ENCODE results near the gene LMF1. TPM values are rescaled to one million over a fixed set of nuclear protein-coding genes. Genes with fewer than 3 reads are reported as not detected.

Gene LMF1
- total RNA-seq, 4 donors from 2014 or later = 23.2 to 97.8 (median 89.1) TPM

DNA sequence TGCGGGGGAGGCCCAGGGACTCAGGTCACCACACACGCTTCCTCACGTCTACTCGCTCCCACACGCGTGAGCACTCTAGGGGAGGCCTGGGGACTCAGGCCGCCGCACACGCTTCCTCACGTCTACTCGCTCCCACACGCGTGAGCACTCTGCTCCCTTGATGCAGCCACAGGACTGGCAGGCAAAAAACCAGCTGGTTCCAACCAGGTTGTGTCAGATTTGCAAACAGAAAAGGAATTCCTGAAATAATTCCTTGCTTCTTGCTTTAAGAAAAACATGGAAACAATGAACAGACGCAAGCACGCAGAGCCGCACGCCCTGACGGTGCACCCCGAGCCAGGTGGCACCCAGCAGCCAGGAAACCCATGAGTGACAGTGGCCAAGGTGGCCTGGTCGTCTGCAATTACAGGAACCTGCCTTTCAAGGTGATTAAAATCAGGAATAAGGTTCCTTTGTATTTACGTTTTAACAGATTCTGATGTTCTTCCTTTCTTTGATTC lies 37.9 kb downstream of the LMF1 start:
- TF ChIP-seq POLR2A (IDR thresholded peaks at IDR 0.05) (no peak), CTCF (IDR thresholded peaks at IDR 0.05) (no peak)
- H3K4me1 ChIP-seq = no peaks in the 10 kb centered on the region
- H3K9me3 ChIP-seq = no peaks in the 10 kb centered on the region
- peaks cover 0 to 11% of the 10 kb centered on the region in 2 donors for H3K36me3 ChIP-seq
- H3K27me3 ChIP-seq = no peaks in the 10 kb centered on the region
- intact Hi-C loops (cut with DNase I) = no loop called here
- no peak overlapping the region for H3K27ac ChIP-seq
- DNase-seq = no peak
- 93 to 94% methylated on average over 21 of the region's 21 CpGs for WGBS, 2 donors
- no peak overlapping the region for H3K4me3 ChIP-seq (replicated peaks in 1 of 3)

DNA sequence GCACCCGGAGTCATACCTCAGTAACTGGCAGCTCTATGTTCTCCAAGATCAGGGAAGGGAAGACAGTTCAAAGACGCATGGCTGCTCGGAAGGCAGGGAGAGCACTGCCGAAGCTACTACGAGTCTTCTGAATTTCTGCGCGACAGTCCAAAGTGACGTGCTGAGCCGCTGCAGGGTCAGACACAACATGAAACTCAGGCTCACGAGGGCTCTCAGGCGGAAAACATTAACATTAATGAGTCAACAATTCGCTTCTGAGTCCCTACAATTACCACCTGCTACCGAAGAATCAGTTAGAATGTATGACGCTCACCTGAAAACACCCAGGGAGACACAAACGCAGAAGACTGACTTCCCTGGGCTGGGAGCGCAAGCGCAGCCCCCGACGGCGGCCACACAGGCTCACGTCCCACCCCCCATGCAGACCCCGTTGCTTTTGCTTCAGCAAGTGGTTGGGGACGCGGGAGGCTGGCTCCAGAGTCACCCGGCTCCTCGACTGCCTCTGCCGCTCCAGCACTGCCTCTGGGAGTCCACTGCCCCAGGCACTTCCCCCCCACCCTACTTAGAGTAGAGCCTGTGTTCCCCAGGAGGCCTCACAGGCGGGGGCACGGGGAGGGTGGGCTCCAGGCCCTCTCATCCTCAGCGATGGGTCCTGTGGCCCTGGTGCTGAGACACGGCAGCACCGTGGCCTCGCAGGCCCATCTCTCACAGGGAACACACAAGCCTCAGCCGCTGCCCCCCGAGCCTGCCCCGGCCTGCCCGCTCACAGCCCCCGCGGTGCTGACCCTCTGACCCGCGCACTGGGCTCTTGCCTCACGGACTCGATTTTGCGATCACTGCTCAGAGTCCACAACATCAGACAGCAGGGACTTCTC lies 38.9 kb downstream of the LMF1 start:
- 93 to 94% methylated on average over 35 to 43 of the region's 44 CpGs for WGBS, 2 donors
- Histone ChIP-seq H3K27me3 (no peaks in the 10 kb centered on the region), H3K27ac (no peak overlapping the region), H3K4me1 (no peaks in the 10 kb centered on the region), H3K36me3 (peaks cover 0 to 11% of the 10 kb centered on the region in 2 donors), H3K9me3 (no peaks in the 10 kb centered on the region), H3K4me3 (replicated peaks in 1 of 3) (no peak overlapping the region)
- TF ChIP-seq POLR2A (IDR thresholded peaks at IDR 0.05) (no peak), CTCF (IDR thresholded peaks at IDR 0.05) (no peak)
- intact Hi-C loops (cut with DNase I) = no loop called here
- no peak for DNase-seq

- TF ChIP-seq CTCF (IDR thresholded peaks at IDR 0.05) (no peak), POLR2A (IDR thresholded peaks at IDR 0.05) (no peak)
- 93 to 96% methylated on average over 21 of the region's 21 CpGs for WGBS, 2 donors
- no peak for DNase-seq
Measured at GRCh38 chr16:931171-931570, 39.6 kb downstream of the LMF1 start.

DNA sequence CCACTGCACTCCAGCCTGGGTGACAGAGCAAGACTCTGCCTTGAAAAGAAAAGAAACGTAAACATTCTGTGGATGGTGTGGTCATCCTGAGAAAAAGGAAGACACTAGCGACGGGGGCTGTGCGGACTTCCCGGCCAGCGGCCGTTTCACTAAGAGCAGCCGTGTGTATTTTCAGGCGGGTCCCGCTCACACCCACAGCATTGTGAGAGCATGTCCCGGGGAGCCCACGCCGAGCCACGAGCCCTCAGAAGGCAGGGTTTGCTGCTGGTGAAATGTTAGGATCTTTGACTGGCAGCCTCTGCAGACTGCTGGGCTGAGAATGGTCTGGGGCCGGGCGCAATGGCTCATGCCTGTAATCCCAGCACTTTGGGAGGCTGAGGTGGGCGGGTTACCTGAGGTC lies 40.3 kb downstream of the LMF1 start:
- no peak for DNase-seq
- intact Hi-C loops (cut with DNase I) = no loop called here
- Histone ChIP-seq H3K27ac (no peak overlapping the region), H3K27me3 (no peaks in the 10 kb centered on the region), H3K36me3 (peaks cover 0 to 11% of the 10 kb centered on the region in 2 donors), H3K9me3 (no peaks in the 10 kb centered on the region), H3K4me1 (no peaks in the 10 kb centered on the region), H3K4me3 (replicated peaks in 1 of 3) (no peak overlapping the region)
- 93 to 97% methylated on average over 14 to 17 of the region's 17 CpGs for WGBS, 2 donors
- no peak for TF ChIP-seq POLR2A (IDR thresholded peaks at IDR 0.05)
- no peak for TF ChIP-seq CTCF (IDR thresholded peaks at IDR 0.05)

More at GRCh38 chr16:931171-931570, 39.6 kb downstream of the LMF1 start:
- Histone ChIP-seq H3K27ac (no peak overlapping the region), H3K9me3 (no peaks in the 10 kb centered on the region), H3K4me1 (no peaks in the 10 kb centered on the region), H3K27me3 (no peaks in the 10 kb centered on the region), H3K36me3 (peaks cover 0 to 11% of the 10 kb centered on the region in 2 donors), H3K4me3 (replicated peaks in 1 of 3) (no peak overlapping the region)
- intact Hi-C loops (cut with DNase I) = no loop called here

- Histone ChIP-seq H3K4me1 (no peaks in the 10 kb centered on the region), H3K9me3 (no peaks in the 10 kb centered on the region), H3K27ac (no peak overlapping the region), H3K4me3 (replicated peaks in 1 of 3) (no peak overlapping the region), H3K36me3 (peaks cover 0 to 11% of the 10 kb centered on the region in 2 donors), H3K27me3 (no peaks in the 10 kb centered on the region)
- no peak for TF ChIP-seq POLR2A (IDR thresholded peaks at IDR 0.05)
- no peak for TF ChIP-seq CTCF (IDR thresholded peaks at IDR 0.05)
- intact Hi-C loops (cut with DNase I) = no loop called here
- DNase-seq = no peak
- 93% methylated on average over 4 to 20 of the region's 20 CpGs for WGBS, 2 donors
Measured at GRCh38 chr16:930076-930475, 40.7 kb downstream of the LMF1 start.
